Heart left ventricle (tissue), 13 donors: ENCODE results near the gene MORN5.

Experiments
- CTCF ChIP-seq, 12 donors: fragments of 200-600 bp; sonication (generic) in 4 of 12; IDR thresholded peaks; one replicate each; pipeline versions ENCODE4 v1.5.0 to v1.8.0; 2018 to 2022; ENCODE audit warnings: antibody characterized with exemption in 12 of 12, mild to moderate bottlenecking in 5 of 12
- POLR2A ChIP-seq, 2 donors: fragments of 450-650 bp; IDR thresholded peaks; one replicate each; pipeline ENCODE4 v1.6.1; 2017; ENCODE audit warnings: antibody characterized with exemption in 2 of 2, mild to moderate bottlenecking in 2 of 2, moderate library complexity in 2 of 2
- donor health status: ischemic (EF 13 %, LVEDD 7.1; RV severe dilation, severe dysfunction).
- donor health status: DM: no; HTN: yes; CAD: no.
- donor health status: DM: no; HTN: no; CAD: no.
- donor health status: ischemic (EF 25% LVEDD 6.9; RV normal size, moderate dysfunction).
- donor health status: ischemic (EF 25% LVEDD 5.7; RV mildly dilated, moderate dysfunction).
- donor health status: ischemic (EF 35%, LVEDD 5.7; RV mildly dilated, moderate dysfunction).
- donor health status: nonischemic (EF 11% LVEDD 7.7; RV severe dilation, severe dysfunction).
- donor health status: DM: yes; HTN: yes; CAD: no.
- donor health status: PGD.
- donor health status: ischemic (EF 29% LVEDD 5.4; RV normal size, mild dysfunction).
- donor health status: nonischemic (EF 23%, LVEDD 6.1; RV moderate dilation, normal function).

- TF ChIP-seq CTCF (IDR thresholded peaks at IDR 0.05) (no peak), POLR2A (IDR thresholded peaks at IDR 0.05) (no peak)
Observed at GRCh38 chr9:122188369-122188768, 28.7 kb downstream of the MORN5 start.
